Bronchial epithelial cell (primary cell): ENCODE measurements around the gene LCOR. TPM values are rescaled to one million over a fixed set of nuclear protein-coding genes. Genes with fewer than 3 reads are reported as not detected.
"Not testable (repeated sequence)": the region's sequence is repeated elsewhere in the genome, so short reads cannot be mapped to it uniquely, and the experiment has no call there.

ENCODE experiments used
- DNase-seq: peaks from one replicate; pipeline ENCODE4 v3.0.0-alpha.2; 2010; ENCODE audit warnings: low read depth
- FAIRE-seq: peaks from 2 replicates; lab custom pipeline; 2011; peaks lifted over from hg19 to GRCh38; lab: Jason Lieb, UNC
- H3K27me3 ChIP-seq: 2 replicates; pipeline ENCODE4 v1.5.1; 2011; ENCODE audit warnings: low read length; ENCODE audit not compliant: control insufficient read depth, insufficient read depth
- H3K36me3 ChIP-seq: 2 replicates; pipeline ENCODE4 v1.5.1; 2011; ENCODE audit warnings: low read length; ENCODE audit not compliant: control insufficient read depth, insufficient read depth
- H3K4me3 ChIP-seq: 2 replicates; pipeline ENCODE4 v1.5.1; 2011; ENCODE audit warnings: mild to moderate bottlenecking, low read depth, low read length, control low read depth
- total RNA-seq: library from RNA; depleted of rRNA; stranded (reverse); fragments of >200 nt; gene quantifications from 2 replicates; pipeline ENCODE4 v1.2.1, GENCODE V29; 2014
- TF ChIP-seq, protein P1 (sequence below): IDR thresholded peaks from 2 replicates; pipeline ENCODE4 v1.5.1; 2011; ENCODE audit warnings: mild to moderate bottlenecking, moderate library complexity, low read length, control low read depth, inconsistent platforms; ENCODE audit not compliant: insufficient read depth, severe bottlenecking

LCOR gene
- total RNA-seq, 1 donor from 2014 or later = 29.5 TPM

DNA sequence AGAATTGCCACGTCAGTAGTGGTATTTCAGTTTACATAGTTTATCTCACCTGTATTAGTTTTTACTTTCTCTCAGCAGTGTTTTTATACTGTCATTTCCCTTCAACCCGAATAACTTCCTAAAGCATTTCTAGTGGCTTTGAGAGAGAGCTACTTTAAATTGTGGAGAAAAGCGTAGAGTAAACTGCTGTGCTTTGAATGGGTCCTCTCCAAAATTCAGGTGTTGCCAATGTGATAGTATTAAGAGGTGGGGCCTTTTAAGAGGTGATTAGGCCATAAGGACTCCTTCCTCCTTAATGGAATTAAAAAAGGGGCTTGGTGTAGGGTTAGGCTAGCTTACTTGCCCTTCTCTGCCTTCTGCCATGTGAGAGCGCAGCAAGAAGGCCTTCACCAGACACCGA, 98.4 kb downstream of the LCOR start:
- FAIRE-seq = no peak

DNA sequence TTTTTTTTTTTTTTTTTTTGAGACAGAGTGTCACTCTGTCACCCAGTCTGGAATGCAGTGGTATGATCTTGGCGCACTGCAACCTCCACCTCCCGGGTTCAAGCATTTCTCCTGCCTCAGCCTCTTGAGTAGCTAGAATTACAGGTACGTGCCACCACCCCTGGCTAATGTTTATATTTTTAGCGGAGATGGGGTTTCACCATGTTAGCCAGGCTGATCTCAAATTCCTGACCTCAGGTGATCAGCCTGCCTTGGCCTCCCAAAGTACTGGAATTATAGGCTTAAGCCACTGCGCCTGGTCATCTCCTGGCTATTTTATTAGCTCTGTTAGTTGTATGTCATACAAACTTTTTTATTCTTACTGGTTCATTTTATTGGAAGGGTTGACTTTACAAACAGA, 103.0 kb downstream of the LCOR start:
- TF ChIP-seq, protein P1, sequence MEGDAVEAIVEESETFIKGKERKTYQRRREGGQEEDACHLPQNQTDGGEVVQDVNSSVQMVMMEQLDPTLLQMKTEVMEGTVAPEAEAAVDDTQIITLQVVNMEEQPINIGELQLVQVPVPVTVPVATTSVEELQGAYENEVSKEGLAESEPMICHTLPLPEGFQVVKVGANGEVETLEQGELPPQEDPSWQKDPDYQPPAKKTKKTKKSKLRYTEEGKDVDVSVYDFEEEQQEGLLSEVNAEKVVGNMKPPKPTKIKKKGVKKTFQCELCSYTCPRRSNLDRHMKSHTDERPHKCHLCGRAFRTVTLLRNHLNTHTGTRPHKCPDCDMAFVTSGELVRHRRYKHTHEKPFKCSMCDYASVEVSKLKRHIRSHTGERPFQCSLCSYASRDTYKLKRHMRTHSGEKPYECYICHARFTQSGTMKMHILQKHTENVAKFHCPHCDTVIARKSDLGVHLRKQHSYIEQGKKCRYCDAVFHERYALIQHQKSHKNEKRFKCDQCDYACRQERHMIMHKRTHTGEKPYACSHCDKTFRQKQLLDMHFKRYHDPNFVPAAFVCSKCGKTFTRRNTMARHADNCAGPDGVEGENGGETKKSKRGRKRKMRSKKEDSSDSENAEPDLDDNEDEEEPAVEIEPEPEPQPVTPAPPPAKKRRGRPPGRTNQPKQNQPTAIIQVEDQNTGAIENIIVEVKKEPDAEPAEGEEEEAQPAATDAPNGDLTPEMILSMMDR = no peak
- no peak overlapping the region for H3K4me3 ChIP-seq
- no peaks in the 10 kb centered on the region for H3K27me3 ChIP-seq
- DNase-seq (no peak), FAIRE-seq (no peak)
- no peaks in the 10 kb centered on the region for H3K36me3 ChIP-seq

More for the DNA sequence above, 98.4 kb downstream of the LCOR start:
- TF ChIP-seq, protein P1 = no peak
- DNase-seq = no peak
- Histone ChIP-seq H3K4me3 (no peak overlapping the region), H3K36me3 (no peaks in the 10 kb centered on the region), H3K27me3 (no peaks in the 10 kb centered on the region)

DNA sequence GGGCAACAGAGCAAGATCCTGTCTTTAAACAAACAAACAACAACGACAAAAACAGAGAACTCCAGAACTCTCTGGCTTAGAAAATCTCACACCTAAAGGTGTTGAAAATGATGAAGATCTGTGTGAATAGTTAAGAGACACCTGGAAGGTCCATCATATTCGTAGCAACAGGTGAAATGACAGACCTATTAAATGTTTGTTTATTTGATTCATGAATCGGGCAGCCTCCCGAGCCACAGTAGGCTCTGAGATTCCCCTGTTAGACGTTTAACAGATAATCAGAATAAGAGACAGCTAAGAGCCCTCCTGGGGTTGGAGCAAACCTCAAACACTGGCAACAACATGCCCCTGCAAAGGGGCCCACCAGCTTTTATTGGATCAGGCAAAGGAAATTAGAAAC, 103.7 kb downstream of the LCOR start:
- DNase-seq = no peak
- Histone ChIP-seq H3K4me3 (no peak overlapping the region), H3K36me3 (no peaks in the 10 kb centered on the region), H3K27me3 (no peaks in the 10 kb centered on the region)
- FAIRE-seq = no peak
- TF ChIP-seq, protein P1 = no peak

GRCh38 chr10:96943161-96943560, 111.1 kb downstream of the LCOR start:
- H3K4me3 ChIP-seq, FAIRE-seq: not testable (repeated sequence)

DNA sequence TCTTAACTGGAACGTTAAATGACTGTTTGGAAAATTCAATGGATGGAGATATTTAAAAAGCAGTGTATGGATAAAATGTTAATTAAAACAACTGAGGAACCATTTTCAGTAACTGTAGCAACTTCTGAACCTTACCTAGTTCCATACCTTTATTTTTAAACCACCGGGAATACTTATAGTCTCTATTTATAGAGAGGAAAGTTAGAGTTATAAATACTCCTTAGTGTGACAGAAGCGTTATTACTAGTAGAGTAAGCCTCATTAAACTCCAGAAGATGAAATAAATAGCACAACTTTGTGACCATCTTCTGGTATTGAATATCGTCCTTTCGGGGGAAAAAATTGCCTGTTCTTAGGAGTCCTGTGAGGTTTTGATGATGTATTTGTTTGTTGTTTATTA, 114.9 kb downstream of the LCOR start:
- TF ChIP-seq, protein P1 = no peak
- Histone ChIP-seq H3K4me3 (no peak overlapping the region), H3K36me3 (peaks cover 2% of the 10 kb centered on the region), H3K27me3 (no peaks in the 10 kb centered on the region)
- no peak for DNase-seq
- no peak for FAIRE-seq

More at GRCh38 chr10:96943161-96943560, 111.1 kb downstream of the LCOR start:
- H3K36me3 ChIP-seq, DNase-seq, H3K27me3 ChIP-seq: not testable (repeated sequence)

GRCh38 chr10:96949039-96949683, 117.1 kb downstream of the LCOR start:
- H3K27me3 ChIP-seq = no peaks in the 10 kb centered on the region
- TF ChIP-seq, protein P1 = no peak
- DNase-seq = no peak
- no peak overlapping the region for H3K4me3 ChIP-seq
- peaks cover 2% of the 10 kb centered on the region for H3K36me3 ChIP-seq
- no peak for FAIRE-seq
